OCI-LY7 (cell line): ENCODE results near the gene HIVEP3. TPM values are rescaled to one million over a fixed set of nuclear protein-coding genes. Genes with fewer than 3 reads are reported as not detected.

Experiments
- BruUV-seq: library from RNA; stranded (reverse); fragments of 400-500 nt; replicated peaks from 2 replicates; lab custom pipeline; 2021; lab: Mats Ljungman, UMichigan
- CTCF ChIA-PET: fragments of 300-600 bp; sonication (Branson Sonifier 250); formaldehyde crosslinking; loops from one replicate; lab custom pipeline; 2022; ENCODE audit warnings: antibody characterized with exemption; ENCODE audit not compliant: unreplicated experiment; lab: Charles Lee
- POLR2A ChIA-PET: fragments of 300-600 bp; sonication (Branson Sonifier 250); formaldehyde crosslinking; loops from one replicate; lab custom pipeline; 2022; ENCODE audit warnings: antibody characterized with exemption; lab: Charles Lee
- DNase-seq: peaks from one replicate; pipeline ENCODE4 v3.0.0-alpha.2; 2015; ENCODE audit warnings: low spot score
- H2AFZ ChIP-seq: fragments of 200-600 bp; sonication (generic), shearing (Covaris generic); 2 replicates; pipeline ENCODE4 v1.6.1; 2014; ENCODE audit warnings: mild to moderate bottlenecking, antibody characterized with exemption, low read length, moderate library complexity
- H3K27ac ChIP-seq: fragments of 200-600 bp; sonication (generic); 2 replicates; pipeline ENCODE4 v1.5.1; 2014; ENCODE audit warnings: mixed run types, low read depth, mild to moderate bottlenecking, moderate library complexity, low read length, inconsistent platforms; ENCODE audit not compliant: poor library complexity, severe bottlenecking
- H3K36me3 ChIP-seq: fragments of 200-600 bp; sonication (generic); 2 replicates; pipeline ENCODE4 v1.6.1; 2014; ENCODE audit warnings: mild to moderate bottlenecking, antibody characterized with exemption, low read length, moderate library complexity, mixed read lengths; ENCODE audit not compliant: insufficient read depth
- H3K4me1 ChIP-seq: fragments of 200-600 bp; sonication (generic); 2 replicates; pipeline ENCODE4 v1.5.1; 2014; ENCODE audit warnings: mild to moderate bottlenecking, low read length; ENCODE audit not compliant: insufficient read depth, poor library complexity, severe bottlenecking
- H3K4me2 ChIP-seq: fragments of 200-600 bp; sonication (generic); 2 replicates; pipeline ENCODE4 v1.6.1; 2014; ENCODE audit warnings: mild to moderate bottlenecking, low read length
- H3K4me3 ChIP-seq: fragments of 200-600 bp; sonication (generic); 2 replicates; pipeline ENCODE4 v1.5.1; 2014; ENCODE audit warnings: mild to moderate bottlenecking, low read depth, low read length; ENCODE audit not compliant: poor library complexity, severe bottlenecking
- H3K79me2 ChIP-seq: fragments of 200-600 bp; sonication (generic); 2 replicates; pipeline ENCODE4 v1.6.1; 2016; ENCODE audit warnings: low read depth, mild to moderate bottlenecking, low read length, moderate library complexity, mixed read lengths; ENCODE audit not compliant: insufficient read depth
- H3K9me2 ChIP-seq: fragments of 200-600 bp; sonication (generic); 2 replicates; pipeline ENCODE4 v1.6.1; 2016; ENCODE audit warnings: mild to moderate bottlenecking, low read length, mixed read lengths; ENCODE audit not compliant: insufficient read depth
- H3K9me3 ChIP-seq: fragments of 200-600 bp; sonication (generic); 2 replicates; pipeline ENCODE4 v1.6.1; 2014; ENCODE audit warnings: mild to moderate bottlenecking, mixed run types, low read length, mixed read lengths
- H4K20me1 ChIP-seq: fragments of 200-600 bp; sonication (generic); 2 replicates; pipeline ENCODE4 v1.6.1; 2014; ENCODE audit warnings: mild to moderate bottlenecking, antibody characterized with exemption, low read length, moderate library complexity, mixed read lengths; ENCODE audit not compliant: insufficient read depth
- EZH2phosphoT487 ChIP-seq: fragments of 200-600 bp; sonication (generic); IDR thresholded peaks from 2 replicates; pipeline ENCODE4 v1.6.1; 2018; ENCODE audit warnings: low read depth, borderline replicate concordance, mild to moderate bottlenecking, mixed run types, antibody characterized with exemption, low read length, moderate library complexity, mixed read lengths
- intact Hi-C: fragments of 100-400 bp; cut with micrococcal nuclease; formaldehyde crosslinking; loops from one replicate; pipeline ENCODE4 v1.10.0; 2022; ENCODE audit not compliant: unreplicated experiment
- total RNA-seq, 2 experiments: library from RNA; depleted of rRNA in 1 of 2; stranded (reverse); fragments of >200 nt in 1 of 2; shearing (Covaris generic) in 1 of 2; gene quantifications; 2 replicates each; pipeline ENCODE4 v1.2.3, GENCODE V29; 2014 to 2022
- TF ChIP-seq, protein P1 (sequence below): fragments of 200-600 bp; sonication (generic); conservative IDR thresholded peaks from 2 replicates; pipeline ENCODE4 v1.5.1; 2014; ENCODE audit warnings: mild to moderate bottlenecking, antibody characterized with exemption, low read length, moderate library complexity, mixed read lengths

The HIVEP3 gene
- total RNA-seq, 2 experiments from 2014 or later, result 0.53 to 0.60 TPM

DNA sequence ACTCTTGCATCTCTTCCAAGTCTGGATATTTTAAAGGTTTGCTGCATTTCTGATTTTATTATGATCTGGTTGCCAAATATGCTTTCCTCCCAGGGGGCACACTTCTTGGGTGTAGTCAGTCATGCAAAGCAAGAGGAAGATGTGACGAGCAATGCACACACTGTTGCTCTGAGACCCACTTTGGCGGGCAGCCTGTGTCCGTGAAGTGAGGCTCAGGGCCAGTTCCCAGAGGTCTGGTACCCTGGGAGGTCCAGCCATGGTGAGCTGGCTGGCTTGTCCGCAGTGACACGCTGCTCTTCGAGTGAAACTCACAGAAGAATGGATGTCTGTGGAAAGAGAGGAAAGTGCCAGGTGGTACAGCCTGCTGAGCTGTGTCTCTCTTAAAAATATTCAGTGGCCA lies 381.5 kb downstream of the HIVEP3 start:
- TF ChIP-seq, protein P1, sequence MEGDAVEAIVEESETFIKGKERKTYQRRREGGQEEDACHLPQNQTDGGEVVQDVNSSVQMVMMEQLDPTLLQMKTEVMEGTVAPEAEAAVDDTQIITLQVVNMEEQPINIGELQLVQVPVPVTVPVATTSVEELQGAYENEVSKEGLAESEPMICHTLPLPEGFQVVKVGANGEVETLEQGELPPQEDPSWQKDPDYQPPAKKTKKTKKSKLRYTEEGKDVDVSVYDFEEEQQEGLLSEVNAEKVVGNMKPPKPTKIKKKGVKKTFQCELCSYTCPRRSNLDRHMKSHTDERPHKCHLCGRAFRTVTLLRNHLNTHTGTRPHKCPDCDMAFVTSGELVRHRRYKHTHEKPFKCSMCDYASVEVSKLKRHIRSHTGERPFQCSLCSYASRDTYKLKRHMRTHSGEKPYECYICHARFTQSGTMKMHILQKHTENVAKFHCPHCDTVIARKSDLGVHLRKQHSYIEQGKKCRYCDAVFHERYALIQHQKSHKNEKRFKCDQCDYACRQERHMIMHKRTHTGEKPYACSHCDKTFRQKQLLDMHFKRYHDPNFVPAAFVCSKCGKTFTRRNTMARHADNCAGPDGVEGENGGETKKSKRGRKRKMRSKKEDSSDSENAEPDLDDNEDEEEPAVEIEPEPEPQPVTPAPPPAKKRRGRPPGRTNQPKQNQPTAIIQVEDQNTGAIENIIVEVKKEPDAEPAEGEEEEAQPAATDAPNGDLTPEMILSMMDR, result 0 out of 2 replicates have a peak, but pooled peaks have one; percentile 20
- no peak for TF ChIP-seq EZH2phosphoT487
- CTCF ChIA-PET, result no interaction called here
- Histone ChIP-seq H2AFZ (0 out of 2 replicates have a peak overlapping the region, but pooled peaks have one; percentile 41), H3K79me2 (no peaks in the 10 kb centered on the region), H3K27ac (no peak overlapping the region), H4K20me1 (no peaks in the 10 kb centered on the region), H3K4me2 (peak overlapping the region; percentile 80), H3K36me3 (no peaks in the 10 kb centered on the region), H3K4me3 (no peak overlapping the region), H3K4me1 (peaks cover 16% of the 10 kb centered on the region), H3K9me2 (no peaks in the 10 kb centered on the region), H3K9me3 (no peaks in the 10 kb centered on the region)
- POLR2A ChIA-PET, result interaction anchor here (0.6 to 0.7 kb wide), 3 partner anchors 29 to 1611 kb away, joined by 3 read pairs; no protein-coding TSS in a partner anchor
- intact Hi-C loops, result no loop called here
- peak; percentile 21 for DNase-seq
- BruUV-seq, result no TSS peak

DNA sequence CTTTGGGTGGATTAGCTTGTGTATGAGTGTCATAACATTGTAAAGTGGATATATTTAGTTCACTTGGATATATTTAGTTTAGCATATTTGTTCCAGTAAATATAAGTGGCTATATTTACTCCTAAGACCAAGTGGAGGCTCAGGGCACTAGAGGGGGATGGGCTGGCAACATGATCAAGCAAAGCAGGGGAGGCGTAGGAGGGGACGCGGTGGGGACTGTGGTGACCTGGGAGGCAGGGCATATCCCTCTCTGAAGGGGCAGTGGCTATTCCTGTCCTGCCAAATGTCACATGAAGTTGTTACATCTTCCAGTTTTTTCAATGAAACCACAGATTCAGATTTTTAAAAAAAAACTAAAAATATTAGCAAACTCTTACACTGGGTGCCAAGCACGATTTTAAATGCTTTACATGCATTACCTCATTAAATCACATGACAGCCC lies 382.3 kb downstream of the HIVEP3 start:
- Histone ChIP-seq H3K9me3 (no peaks in the 10 kb centered on the region), H3K4me3 (no peak overlapping the region), H3K36me3 (no peaks in the 10 kb centered on the region), H3K9me2 (no peaks in the 10 kb centered on the region), H3K27ac (no peak overlapping the region), H3K79me2 (no peaks in the 10 kb centered on the region), H2AFZ (no peak overlapping the region), H3K4me1 (peaks cover 16% of the 10 kb centered on the region), H3K4me2 (no peak overlapping the region), H4K20me1 (no peaks in the 10 kb centered on the region)
- intact Hi-C loops, result no loop called here
- POLR2A ChIA-PET, result interaction anchor here (0.6 kb wide), 2 partner anchors 28 to 294 kb away, joined by 3 read pairs; no protein-coding TSS in a partner anchor
- TF ChIP-seq EZH2phosphoT487, result no peak
- TF ChIP-seq, protein P1, result no peak
- DNase-seq, result no peak
- no TSS peak for BruUV-seq
- CTCF ChIA-PET, result no interaction called here

DNA sequence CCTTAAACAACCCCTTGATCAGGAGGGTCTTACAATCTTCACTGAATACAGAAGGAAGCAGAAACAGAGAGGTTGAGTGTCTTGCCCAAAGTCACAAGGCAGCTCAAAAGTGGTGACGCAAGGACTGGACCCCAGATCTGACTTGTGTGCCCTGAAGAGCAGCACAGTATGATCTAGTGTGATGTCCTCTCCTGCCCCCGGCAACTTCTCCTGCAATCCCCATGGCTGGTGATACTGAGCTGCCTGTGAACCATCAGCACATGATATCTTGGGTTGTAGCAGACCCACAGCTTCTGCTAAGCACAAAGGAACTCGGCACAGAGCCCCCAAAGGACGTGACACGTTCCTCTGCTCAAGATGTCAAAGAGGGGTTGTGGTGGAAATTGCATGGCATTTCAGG lies 383.0 kb downstream of the HIVEP3 start:
- no TSS peak for BruUV-seq
- ChIA-PET POLR2A (interaction anchor here (0.6 kb wide), 1 partner anchor 293 kb away, joined by 3 read pairs; no protein-coding TSS in a partner anchor), CTCF (no interaction called here)
- TF ChIP-seq, protein P1, result no peak
- intact Hi-C loops, result no loop called here
- H2AFZ ChIP-seq, result no peak overlapping the region
- no peaks in the 10 kb centered on the region for H3K9me3 ChIP-seq
- no peaks in the 10 kb centered on the region for H3K9me2 ChIP-seq
- no peaks in the 10 kb centered on the region for H4K20me1 ChIP-seq
- no peak overlapping the region for H3K27ac ChIP-seq
- no peaks in the 10 kb centered on the region for H3K79me2 ChIP-seq
- no peak overlapping the region for H3K4me3 ChIP-seq
- no peak for DNase-seq
- no peak overlapping the region for H3K4me2 ChIP-seq
- H3K4me1 ChIP-seq, result peaks cover 16% of the 10 kb centered on the region
- H3K36me3 ChIP-seq, result no peaks in the 10 kb centered on the region
